ENCODE results near the gene SUMO4.

SUMO4 gene

DNA sequence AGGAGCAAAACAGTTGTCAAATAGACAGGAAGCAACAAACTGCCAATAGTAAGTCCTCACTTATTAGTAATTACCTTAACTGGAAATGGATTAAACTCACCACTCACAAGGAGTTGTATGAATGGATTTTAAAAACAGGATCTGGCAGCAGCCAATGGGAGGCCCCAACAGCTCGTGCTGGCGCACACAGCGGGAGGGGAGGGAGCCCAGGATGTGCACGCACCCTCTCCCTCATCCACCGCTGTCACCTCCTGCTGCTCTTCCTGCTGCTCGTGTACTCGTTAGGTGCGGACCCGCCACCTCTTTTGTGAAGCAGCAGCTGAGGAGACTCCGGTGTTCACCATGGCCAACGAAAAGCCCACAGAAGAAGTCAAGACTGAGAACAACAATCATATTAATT is at the start of gene SUMO4:
TSS of gene SUMO4 (plus strand) at position 213 of the 400 bp plus-strand sequence. CDS start at position 343, 130 bp downstream.
- no peak for DNase-seq (ENCODE audit: low spot score)

DNA sequence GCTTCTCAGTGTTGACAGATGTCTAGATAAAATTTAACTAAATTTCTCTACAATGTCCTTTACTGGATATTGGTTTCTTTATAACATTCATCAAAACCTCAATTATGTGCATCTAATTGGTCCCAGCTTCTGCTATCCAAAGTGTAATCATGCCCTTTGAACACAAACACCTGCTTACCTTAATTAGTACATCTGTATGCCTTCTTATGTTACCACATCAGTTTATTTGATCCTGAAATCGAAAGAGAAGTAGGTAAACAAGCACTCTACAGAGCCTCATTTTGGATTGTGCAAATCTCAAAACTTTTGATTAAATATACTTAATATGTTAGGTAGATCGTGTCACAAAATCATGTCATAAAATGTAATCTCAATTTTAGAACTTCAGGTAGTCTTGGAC is 46.1 kb upstream of the SUMO4 start:
- no peak for DNase-seq (ENCODE audit: low spot score)

DNA sequence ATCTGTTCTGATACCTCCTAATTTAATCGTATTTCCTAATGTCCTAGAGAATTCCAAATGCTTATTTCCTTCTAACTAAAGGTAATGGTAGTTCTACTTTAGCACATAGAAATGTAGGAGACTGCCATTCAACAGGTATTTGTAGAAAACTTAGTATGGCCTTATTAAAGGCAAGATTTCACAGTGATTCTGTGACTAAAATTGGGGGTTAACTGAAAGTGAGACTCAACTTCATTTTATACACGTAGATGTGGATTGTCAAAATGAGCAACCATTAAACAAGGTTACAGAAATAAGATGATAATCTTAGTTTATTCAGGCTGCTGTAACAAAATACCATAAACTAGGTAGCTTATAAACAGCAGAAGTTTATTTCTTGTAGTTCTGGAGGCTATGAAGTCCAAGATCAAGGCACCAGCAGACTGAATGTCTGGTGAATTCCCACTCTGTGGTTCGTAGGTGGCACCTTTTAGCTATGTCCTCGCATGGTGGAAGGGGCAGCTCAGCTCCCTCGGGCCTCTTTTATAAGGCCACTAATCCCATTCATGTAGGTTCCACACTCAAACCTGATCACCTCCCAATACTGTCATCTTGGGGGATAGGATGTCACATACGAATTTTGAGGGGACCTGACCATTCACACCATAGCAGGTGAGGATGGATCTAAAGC is 43.8 kb upstream of the SUMO4 start:
- no peak for DNase-seq (ENCODE audit: low spot score)

DNA sequence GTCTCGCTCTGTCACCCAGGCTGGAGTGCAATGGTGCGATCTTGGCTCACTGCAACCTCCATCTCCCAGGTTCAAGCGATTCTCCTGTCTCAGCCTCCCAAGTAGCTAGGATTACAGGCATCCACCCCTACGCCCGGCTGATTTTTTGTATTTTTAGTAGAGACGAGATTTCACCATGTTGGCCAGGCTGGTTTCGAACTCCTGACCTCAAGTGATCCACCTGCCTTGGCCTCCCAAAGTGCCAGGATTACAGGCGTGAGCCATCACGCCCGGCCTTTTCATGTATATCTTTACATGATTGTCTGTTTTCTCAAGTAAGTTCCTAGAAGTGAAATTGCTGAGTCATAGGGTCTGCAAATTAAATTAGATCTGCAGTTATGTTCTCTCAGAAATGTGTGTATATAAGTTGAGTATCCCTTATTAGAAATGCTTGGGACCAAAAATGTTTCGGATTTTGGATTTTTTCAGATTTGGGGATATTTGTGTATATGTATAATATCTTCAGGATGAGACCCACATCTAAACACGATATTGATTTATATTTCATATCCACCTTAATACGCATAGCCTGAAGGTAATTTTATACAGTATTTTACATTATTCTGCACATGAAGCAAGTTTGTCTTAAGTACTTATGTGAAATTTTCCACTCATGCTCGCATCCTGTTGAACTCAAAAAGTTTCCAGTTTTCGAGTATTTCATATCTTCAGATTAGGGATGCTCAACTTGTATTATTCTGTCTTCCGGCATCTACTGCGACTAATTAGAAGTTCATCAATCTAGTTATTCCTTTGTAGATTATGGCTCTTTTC is 42.1 kb upstream of the SUMO4 start:
- no peak for DNase-seq (ENCODE audit: low spot score)

DNA sequence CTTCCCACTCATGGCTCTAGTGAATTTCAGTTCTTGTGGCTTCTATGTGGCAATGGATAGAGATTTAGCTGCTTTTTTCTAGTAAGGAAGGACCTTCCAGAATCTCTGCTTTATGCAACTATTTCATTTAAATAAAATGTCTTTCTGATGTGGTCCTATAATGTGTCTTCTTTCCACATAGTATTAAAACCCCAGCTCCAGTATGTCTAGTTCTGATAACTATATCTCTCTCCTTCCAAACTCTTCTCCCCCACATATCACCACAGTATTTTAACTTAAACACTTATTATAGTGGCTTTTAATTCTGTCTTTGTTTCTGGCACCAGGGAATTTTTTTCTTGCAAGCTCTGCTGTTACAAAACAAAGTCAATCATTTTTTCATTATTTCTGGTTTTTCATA is 40.6 kb upstream of the SUMO4 start:
- no peak for DNase-seq (ENCODE audit: low spot score)

DNA sequence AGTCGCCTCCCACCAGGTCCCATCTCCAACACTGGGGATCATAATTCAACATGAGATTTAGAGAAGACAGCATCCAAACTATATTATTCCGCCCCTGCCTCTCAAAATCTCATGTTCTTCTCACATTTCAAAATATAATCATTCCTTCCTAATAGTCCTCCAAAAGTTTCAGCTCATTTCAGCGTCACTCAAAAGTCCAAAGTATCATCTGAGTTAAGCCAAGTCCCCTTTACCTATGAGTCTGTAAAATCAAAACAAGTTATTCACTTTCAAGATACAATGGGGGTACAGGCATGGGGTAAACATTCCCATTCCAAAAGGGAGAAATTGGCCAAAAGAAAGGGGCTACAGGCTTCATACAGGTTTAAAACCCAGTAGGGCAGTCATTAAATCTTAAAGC is 39.5 kb upstream of the SUMO4 start:
- DNase-seq (ENCODE audit: low spot score): no peak

DNA sequence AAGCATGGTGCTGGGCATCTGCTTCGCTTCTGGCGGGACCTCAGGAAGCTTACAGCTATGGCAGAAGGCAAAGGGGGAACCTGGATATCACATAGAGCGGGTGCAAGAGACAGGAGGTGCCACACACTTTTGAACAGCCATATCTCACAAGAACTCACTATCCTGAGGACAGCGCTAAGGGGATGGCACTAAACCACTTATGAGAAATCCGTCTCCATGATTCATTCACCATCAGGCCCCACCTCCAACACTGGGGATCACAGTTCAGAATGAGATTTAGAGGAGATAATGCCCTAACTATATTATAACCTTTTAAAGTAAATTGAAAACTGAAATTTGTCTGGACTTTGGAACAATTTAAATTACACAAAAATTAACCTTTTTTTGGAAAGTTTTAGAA is 37.8 kb upstream of the SUMO4 start:
- DNase-seq (ENCODE audit: low spot score): no peak

DNA sequence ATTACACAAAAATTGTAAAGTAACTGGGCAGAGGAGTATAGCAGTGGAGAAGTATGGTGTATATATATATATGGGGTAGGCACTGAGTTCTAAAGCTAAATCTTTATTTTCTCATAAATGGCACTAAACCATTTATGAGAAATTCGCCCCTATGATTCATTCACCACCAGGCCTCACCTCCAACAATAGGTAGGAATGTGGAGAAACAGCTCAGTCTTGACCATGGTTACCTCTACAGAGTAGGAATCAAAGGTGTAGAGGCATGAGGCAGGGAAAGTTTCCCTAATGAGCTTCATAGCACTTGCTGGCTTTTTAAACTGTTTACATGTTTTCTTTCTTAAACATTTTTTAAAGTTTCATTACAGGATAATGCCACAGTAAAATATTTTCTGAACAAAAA is 36.9 kb upstream of the SUMO4 start:
- no peak for DNase-seq (ENCODE audit: low spot score)

DNA sequence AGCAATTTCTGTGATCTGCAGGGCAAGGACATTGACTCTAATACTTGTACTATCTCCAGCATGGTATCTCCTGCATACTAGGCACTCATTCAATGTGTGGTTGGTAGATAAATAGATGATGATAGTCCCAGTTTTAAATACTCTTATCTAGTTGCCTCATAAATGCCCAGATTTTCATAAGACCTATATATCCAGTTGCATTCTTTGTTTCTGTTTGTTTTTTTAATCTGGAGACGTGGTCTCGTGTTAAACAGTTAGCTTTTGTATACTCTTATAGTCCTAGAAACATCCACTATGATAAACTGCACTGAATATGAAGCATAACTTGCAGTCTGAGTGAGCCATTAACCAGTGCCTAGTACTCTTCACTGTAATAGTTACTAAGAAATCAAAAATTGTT is 35.5 kb upstream of the SUMO4 start:
- no peak for DNase-seq (ENCODE audit: low spot score)

DNA sequence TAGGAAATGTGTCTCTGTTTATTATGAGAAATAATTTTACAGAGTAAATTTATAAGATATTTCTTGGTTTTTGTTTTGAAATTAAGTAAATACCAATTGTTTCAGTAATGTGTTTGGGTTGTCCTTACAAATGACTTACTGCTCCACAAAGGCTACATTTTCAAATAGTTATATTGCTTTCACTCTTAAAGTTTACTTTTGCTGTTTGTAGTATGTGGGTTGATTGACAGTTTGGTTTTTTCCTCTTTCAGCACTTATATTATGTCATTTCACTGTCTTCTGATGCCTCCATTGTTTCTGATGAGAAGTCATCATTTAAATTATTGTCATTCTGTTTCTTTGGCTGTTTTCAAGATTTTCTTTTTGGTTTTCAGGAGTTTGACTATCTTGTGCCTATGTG is 34.9 kb upstream of the SUMO4 start:
- no peak for DNase-seq (ENCODE audit: low spot score)

DNA sequence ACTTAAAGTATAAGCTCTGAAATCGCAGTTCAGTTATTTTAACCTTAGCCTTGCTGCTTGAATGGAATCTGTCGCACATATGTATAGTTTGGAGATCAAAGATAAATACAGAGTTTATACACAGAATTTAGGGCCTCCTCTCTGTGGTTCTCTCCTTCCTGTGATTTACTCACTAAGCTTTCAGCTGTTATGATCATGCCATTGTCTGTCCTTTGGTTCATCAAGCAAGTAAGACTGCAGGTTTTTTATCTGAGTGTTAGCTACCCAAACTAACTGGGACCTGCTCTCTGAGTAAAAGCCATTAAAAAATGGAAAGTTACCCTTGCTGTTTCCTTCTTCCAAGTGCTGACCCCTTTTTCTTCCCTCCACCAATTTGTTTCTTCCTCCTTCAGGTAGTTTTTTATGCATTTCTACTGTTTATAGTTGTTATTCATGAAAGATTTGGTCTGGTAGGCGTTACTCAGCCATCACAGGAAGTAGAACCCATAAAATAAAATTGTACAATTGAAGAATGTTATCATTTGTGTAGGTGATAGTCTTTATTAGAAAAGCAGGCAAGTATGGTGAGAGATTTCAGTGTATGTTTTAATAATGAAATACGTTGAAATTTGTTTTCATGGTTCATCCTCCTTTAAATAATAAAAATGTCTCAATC is 33.7 kb upstream of the SUMO4 start:
- DNase-seq (ENCODE audit: low spot score): no peak

DNA sequence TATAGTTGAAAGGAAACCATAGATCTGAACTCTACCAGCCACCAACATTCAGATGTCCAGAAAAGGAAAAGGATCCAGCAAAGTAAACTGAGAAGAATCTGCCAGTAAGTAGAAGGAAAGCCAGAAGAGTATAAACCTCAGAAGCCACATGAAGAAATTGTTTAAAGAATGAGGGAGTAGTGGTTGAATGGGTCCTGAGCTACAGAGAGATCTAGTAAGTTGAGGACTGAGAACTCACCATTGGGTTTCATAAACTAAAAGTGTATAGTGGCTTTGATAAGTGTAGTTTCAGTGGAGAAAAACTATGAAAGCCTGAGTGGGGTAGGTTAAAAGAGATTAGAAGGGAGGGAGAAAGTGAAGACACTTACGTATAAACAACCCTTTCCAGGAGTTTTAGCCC is 32.0 kb upstream of the SUMO4 start:
- no peak for DNase-seq (ENCODE audit: low spot score)

DNA sequence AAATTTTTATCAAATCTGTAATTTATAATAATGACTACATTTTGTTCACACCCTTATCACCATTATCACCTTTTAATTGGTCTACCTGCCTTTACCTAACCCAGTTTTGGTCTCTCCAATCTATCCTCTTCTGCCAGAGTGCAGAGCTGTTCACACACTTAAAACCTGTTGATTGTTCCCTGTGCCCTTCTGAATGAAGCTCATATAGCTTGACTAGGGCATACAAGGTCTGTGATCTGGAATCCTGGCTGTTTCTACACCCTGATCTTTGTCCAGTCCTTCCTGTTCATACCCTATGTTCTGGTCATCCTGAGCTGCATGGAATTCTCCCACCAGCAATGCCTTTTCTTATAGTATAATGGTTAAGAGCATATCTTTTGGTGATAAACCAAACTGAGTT is 28.9 kb upstream of the SUMO4 start:
- DNase-seq (ENCODE audit: low spot score): no peak

DNA sequence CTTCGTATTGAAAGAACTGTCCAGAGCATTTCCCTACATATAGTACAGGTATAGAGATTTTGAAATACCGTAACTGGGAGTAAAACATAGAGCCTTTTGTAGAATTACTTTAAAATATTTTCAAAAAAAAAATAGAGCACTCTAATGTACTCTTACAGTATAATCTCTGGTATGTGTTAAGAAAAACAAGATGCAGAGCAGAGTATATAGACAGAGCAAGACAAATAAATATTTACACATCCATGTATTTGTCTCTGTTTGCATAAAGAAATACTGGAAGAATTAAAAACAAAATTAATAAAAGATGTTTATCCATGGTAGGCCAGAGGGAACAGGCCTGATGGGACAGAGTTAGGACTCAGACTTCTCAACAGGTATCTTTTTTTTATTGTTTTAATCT is 28.0 kb upstream of the SUMO4 start:
- DNase-seq (ENCODE audit: low spot score): no peak

DNA sequence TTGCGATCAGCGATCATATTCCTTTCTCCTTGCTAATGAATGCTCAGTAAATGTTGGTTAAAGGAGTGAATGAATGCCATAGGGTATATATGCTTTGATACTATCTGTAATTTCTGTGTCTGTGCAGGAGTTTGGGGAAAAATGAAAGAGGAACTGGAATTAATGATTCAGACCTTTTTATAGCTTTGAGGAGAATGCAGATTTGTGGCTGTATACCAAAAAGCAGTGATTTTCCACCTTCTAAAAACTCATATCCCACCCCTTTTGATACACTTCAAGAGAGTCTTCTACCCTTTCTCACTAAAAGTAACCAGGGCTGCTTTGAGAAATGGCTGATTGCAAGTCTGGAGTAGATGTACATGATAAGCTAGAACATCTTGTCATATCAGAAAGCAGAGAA is 26.6 kb upstream of the SUMO4 start:
- no peak for DNase-seq (ENCODE audit: low spot score)

DNA sequence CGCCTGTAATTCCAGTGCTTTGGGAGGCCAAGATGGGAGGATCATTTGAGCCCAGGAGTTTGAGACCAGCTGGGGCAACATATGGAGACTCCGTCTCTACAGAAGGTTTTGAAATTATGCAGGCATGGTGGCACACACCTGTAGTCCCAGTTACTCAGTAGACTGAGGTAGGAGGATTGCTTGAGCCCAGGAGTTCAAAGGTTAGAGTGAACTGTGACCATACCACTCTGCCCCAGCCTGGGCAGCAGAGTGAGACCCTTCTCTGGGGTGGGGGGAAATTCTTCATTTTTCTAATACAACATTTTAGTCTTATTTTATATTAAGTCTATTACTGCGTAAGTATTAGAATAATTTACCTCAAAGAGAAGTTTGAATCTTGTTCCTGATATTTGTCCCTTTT is 20.1 kb upstream of the SUMO4 start:
- DNase-seq (ENCODE audit: low spot score): no peak

DNA sequence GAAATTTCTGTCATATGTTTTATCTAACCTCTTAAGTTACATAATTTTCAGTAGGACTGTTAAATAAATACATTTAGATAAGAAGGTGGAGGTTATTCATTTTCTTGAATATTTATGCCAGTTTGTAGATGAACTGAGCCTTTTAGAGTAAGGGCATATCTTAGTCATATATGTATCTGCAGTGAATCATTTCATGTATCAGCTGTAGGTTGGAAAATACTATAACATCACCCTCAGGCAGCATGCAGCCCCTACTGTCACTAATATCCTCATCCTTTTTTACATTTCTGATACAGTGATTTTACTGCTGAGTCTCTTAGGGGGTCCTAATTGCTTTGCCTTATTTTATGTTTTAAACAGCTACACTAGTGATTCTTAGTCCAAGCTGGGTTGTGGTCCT is 19.5 kb upstream of the SUMO4 start:
- no peak for DNase-seq (ENCODE audit: low spot score)

DNA sequence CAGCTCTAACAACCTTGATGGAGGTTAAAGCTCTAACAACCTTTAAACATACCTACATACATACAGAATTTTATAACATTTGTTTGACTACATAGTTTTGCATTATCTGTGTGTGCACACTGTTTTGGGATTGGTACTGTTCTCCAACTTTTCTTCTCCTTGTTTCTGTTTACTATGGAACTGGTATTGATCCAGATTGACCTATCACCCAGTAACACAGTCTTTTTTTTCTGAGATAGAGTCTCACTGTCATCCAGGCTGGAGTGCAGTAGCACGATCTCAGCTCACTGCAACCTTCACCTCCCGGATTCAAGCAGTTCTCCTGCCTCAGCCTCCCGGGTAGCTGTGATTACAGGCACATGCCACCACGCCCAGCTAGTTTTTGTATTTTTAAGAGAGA is 16.7 kb upstream of the SUMO4 start:
- DNase-seq (ENCODE audit: low spot score): no peak

DNA sequence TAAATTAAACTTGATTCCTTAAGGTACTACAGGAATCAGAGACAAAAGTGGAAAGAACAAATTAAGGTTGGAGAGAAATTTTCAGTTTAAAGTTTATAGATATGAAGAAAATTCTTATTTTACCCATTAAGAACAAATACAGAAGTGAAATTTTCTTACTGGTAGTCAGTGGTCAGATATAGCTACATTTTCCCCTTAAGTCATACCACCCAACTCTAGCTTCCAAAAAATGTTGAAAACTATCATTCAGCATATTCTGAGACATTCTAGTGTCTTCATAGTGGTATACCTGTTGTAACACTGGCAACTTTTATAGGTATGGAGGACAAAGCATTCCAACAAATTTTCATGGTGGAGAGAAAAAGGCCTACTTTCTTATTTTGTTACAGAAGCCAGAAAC is 15.6 kb upstream of the SUMO4 start:
- DNase-seq (ENCODE audit: low spot score): no peak

DNA sequence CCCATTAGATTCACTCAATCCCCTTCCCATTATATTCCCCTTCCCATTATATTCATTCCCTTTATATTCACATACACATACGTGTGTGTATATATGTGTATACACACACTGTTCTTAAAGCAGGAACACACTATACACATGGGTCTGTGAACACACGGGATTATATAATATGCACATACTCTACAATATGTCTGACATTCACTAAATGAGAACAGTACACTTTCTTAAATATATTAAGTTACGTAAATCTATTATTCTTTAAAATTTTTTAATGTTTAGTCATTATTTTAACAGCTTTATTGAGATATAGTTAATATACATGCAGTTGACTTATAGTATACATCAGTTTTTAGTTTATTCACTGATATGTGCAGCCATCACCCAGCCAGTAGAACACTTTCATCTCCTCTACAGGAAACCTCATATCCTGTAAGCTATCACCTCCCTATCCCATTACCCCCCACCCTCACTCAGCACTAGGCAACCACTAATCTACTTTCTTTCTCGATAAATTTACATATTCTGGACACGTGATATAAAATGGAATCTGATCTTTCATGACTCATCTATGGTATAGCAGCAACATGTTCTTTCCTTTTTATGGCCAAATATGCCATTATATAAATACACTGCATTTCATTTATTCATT is 13.9 kb upstream of the SUMO4 start:
- no peak for DNase-seq (ENCODE audit: low spot score)

DNA sequence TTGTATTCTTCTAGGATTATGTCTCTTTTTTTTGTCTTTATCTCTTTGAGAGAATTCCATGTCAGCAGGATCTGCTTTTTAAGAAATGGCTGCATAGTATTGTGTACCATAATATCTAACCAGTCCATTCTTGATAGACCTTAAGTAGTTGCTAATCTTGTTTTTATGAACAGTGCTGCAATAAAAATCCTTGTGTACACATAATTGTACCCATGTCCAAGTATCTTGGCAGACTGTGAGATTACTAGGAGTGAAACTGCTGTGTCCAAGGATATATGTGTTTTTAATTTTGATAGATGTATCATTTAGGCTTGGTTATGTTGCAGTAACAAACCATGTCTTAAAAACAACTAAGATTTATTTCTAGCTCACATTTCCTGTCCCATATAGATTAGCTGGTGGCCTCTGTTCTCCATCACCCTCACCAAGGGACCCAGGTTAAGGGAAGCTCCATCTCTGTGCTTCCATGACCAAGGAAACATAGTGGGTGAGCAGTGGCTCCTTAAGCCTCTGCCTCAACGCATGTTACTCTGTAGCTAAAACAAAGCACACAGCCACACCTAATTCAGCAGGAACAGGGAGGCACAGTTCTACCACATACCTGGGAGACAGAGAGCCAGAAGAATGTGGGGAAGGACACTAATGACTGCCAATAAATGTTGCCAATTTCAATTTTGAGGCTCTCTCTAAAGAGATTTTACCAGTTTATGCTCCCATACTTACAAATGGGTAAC is 12.1 kb upstream of the SUMO4 start:
- DNase-seq (ENCODE audit: low spot score): no peak

Measured in AG08395 (cell line).